NOMO-1 treated with DMSO at 0.1 percent for 48 hours (cell line): ENCODE results near the gene GFRA3.
"Not testable (repeated sequence)": the region's sequence is repeated elsewhere in the genome, so short reads cannot be mapped to it uniquely, and the experiment has no call there.

Experiments
- DNase-seq: peaks from one replicate; lab custom pipeline; 2025; ENCODE audit not compliant: unreplicated experiment; lab: John Stamatoyannopoulos, UW

Gene GFRA3

GRCh38 chr5:138274189-138274853, at the start of gene GFRA3:
Gene GFRA3, minus strand, starts transcription at chr5:138274621. Its CDS starts 197 bp downstream, at chr5:138274424.
- DNase-seq = no peak

- not testable (repeated sequence) for DNase-seq
Observed at GRCh38 chr5:138318211-138318610, 43.8 kb upstream of the GFRA3 start.

- DNase-seq = no peak
Observed at GRCh38 chr5:138316355-138316754, 41.9 kb upstream of the GFRA3 start.

- DNase-seq = no peak
Observed at GRCh38 chr5:138315751-138316278, 41.4 kb upstream of the GFRA3 start.

GRCh38 chr5:138305797-138306196, 31.4 kb upstream of the GFRA3 start:
- DNase-seq = no peak

GRCh38 chr5:138303372-138303771, 29.0 kb upstream of the GFRA3 start:
- no peak for DNase-seq

GRCh38 chr5:138289296-138289695, 14.9 kb upstream of the GFRA3 start:
- DNase-seq = no peak

- peak; percentile 49 for DNase-seq
Observed at GRCh38 chr5:138287246-138287645, 12.8 kb upstream of the GFRA3 start.

- peak; percentile 45 for DNase-seq
Observed at GRCh38 chr5:138282920-138283742, 8.7 kb upstream of the GFRA3 start.

- DNase-seq = no peak
Observed at GRCh38 chr5:138280915-138281314, 6.5 kb upstream of the GFRA3 start.

GRCh38 chr5:138276402-138277054, 2.1 kb upstream of the GFRA3 start:
- no peak for DNase-seq

GRCh38 chr5:138275895-138276294, 1.5 kb upstream of the GFRA3 start:
- no peak for DNase-seq

- DNase-seq = no peak
Observed at GRCh38 chr5:138275379-138275782, 960 bp upstream of the GFRA3 start.

- DNase-seq = no peak
Observed at GRCh38 chr5:138273834-138274188, 610 bp downstream of the GFRA3 start.

- no peak for DNase-seq
Observed at GRCh38 chr5:138272681-138273080, 1.7 kb downstream of the GFRA3 start.

- no peak for DNase-seq
Observed at GRCh38 chr5:138271281-138271680, 3.1 kb downstream of the GFRA3 start.

GRCh38 chr5:138264183-138264582, 10.2 kb downstream of the GFRA3 start:
- no peak for DNase-seq

- no peak for DNase-seq
Observed at GRCh38 chr5:138263581-138263980, 10.8 kb downstream of the GFRA3 start.

GRCh38 chr5:138258704-138259292, 15.6 kb downstream of the GFRA3 start:
- DNase-seq = no peak

GRCh38 chr5:138257583-138257982, 16.8 kb downstream of the GFRA3 start:
- no peak for DNase-seq

GRCh38 chr5:138252944-138253343, 21.5 kb downstream of the GFRA3 start:
- DNase-seq = no peak
